HG03558 (cell line): Measurements from ENCODE around the gene COX19.
"Not testable (repeated sequence)": the region's sequence is repeated elsewhere in the genome, so short reads cannot be mapped to it uniquely, and the experiment has no call there.

Source experiments
- ATAC-seq: cut with Tn5 transposase; IDR thresholded peaks from one replicate; pipeline ENCODE4 v1.9.1; 2021; ENCODE audit warnings: moderate number of reproducible peaks; ENCODE audit not compliant: unreplicated experiment; ENCODE audit errors: extremely low read depth

Gene COX19

GRCh38 chr7:931871-932650, 43.3 kb downstream of the COX19 start:
- no peak for ATAC-seq

GRCh38 chr7:930975-931758, 44.2 kb downstream of the COX19 start:
- no peak for ATAC-seq

GRCh38 chr7:929311-929711, 46.0 kb downstream of the COX19 start:
- no peak for ATAC-seq

GRCh38 chr7:927031-927671, 48.2 kb downstream of the COX19 start:
- no peak for ATAC-seq

- ATAC-seq = no peak
Measured at GRCh38 chr7:926061-927030, 49.0 kb downstream of the COX19 start.

GRCh38 chr7:925601-926000, 49.7 kb downstream of the COX19 start:
- no peak for ATAC-seq

- ATAC-seq = no peak
Measured at GRCh38 chr7:924541-925231, 50.7 kb downstream of the COX19 start.

- not testable (repeated sequence) for ATAC-seq
Measured at GRCh38 chr7:924042-924441, 51.3 kb downstream of the COX19 start.

GRCh38 chr7:923108-924041, 52.0 kb downstream of the COX19 start:
- peak; percentile 51 for ATAC-seq

GRCh38 chr7:922334-923107, 52.8 kb downstream of the COX19 start:
- no peak for ATAC-seq

- no peak for ATAC-seq
Measured at GRCh38 chr7:921581-922333, 53.6 kb downstream of the COX19 start.

- no peak for ATAC-seq
Measured at GRCh38 chr7:921071-921461, 54.3 kb downstream of the COX19 start.

- no peak for ATAC-seq
Measured at GRCh38 chr7:920351-921070, 54.8 kb downstream of the COX19 start.

GRCh38 chr7:919924-920341, 55.4 kb downstream of the COX19 start:
- ATAC-seq = no peak

GRCh38 chr7:919114-919442, 56.3 kb downstream of the COX19 start:
- no peak for ATAC-seq

GRCh38 chr7:918441-919113, 56.8 kb downstream of the COX19 start:
- no peak for ATAC-seq
